Lung (tissue), 12 donors: ENCODE measurements around the gene HOXB7. TPM values are rescaled to one million over a fixed set of nuclear protein-coding genes. Genes with fewer than 3 reads are reported as not detected.

Experiments
- ATAC-seq: fragments of 200-7000 bp; cut with Tn5 transposase; one replicate; pipeline ENCODE4 v1.9.1; 2020; ENCODE audit warnings: moderate number of reproducible peaks; ENCODE audit not compliant: insufficient read depth, low FRiP score
- DNase-seq, 3 donors: peaks; one replicate each; pipeline ENCODE4 v3.0.0-alpha.2; 2013 to 2017
- H3K27ac ChIP-seq, 2 donors: one replicate each; pipeline ENCODE4 v1.5.1; 2013; ENCODE audit warnings: mild to moderate bottlenecking in 2 of 2, moderate library complexity in 2 of 2, control low read depth in 1 of 2, inconsistent platforms in 1 of 2, low read depth in 1 of 2, low read length in 1 of 2
- H3K27me3 ChIP-seq, 3 donors: one replicate each; pipeline ENCODE4 v1.5.1; 2013; ENCODE audit warnings: low read length in 2 of 3; ENCODE audit not compliant: control insufficient read depth in 3 of 3, insufficient read depth in 3 of 3
- H3K36me3 ChIP-seq, 4 donors: one replicate each; pipeline ENCODE4 v1.5.1; 2013; ENCODE audit warnings: low read length in 4 of 4, mild to moderate bottlenecking in 1 of 4, moderate library complexity in 1 of 4; ENCODE audit not compliant: control insufficient read depth in 4 of 4, insufficient read depth in 4 of 4
- H3K4me1 ChIP-seq, 5 donors: one replicate each; pipeline ENCODE4 v1.5.1; 2013; ENCODE audit warnings: low read length in 5 of 5, mild to moderate bottlenecking in 2 of 5, moderate library complexity in 1 of 5; ENCODE audit not compliant: control insufficient read depth in 5 of 5, insufficient read depth in 5 of 5
- H3K4me3 ChIP-seq: one replicate; pipeline ENCODE4 v1.5.1; 2013; ENCODE audit warnings: mild to moderate bottlenecking, control low read depth, moderate library complexity
- H3K9ac ChIP-seq, 2 donors: one replicate each; pipeline ENCODE4 v1.5.1; 2013; ENCODE audit warnings: low read length in 2 of 2, control low read depth in 1 of 2; ENCODE audit not compliant: insufficient read depth in 1 of 2
- H3K9me3 ChIP-seq, 4 donors: one replicate each; pipeline ENCODE4 v1.5.1; 2013; ENCODE audit warnings: low read length in 3 of 4, mild to moderate bottlenecking in 1 of 4, moderate library complexity in 1 of 4; ENCODE audit not compliant: control insufficient read depth in 4 of 4, insufficient read depth in 3 of 4
- CTCF ChIP-seq: IDR thresholded peaks from 2 replicates; pipeline ENCODE4 v1.5.1; 2012; ENCODE audit warnings: mild to moderate bottlenecking; ENCODE audit errors: control extremely low read depth, extremely low read depth
- WGBS, 2 donors: extraction: QIAGEN DNeasy Blood & Tissue Kit; methylation state at CpG; one replicate each; pipeline ENCODE4 v1.1.7; 2013; 5-methylcytosine and 5-hydroxymethylcytosine counted together
- polyA plus RNA-seq, 2 donors: library from polyadenylated mRNA; stranded (reverse); fragments of 200-250 nt; gene quantifications; one replicate each; pipeline ENCODE4 v1.2.1, GENCODE V29; 2013
- total RNA-seq, 2 donors: library from RNA; depleted of rRNA in 1 of 2; stranded (reverse); fragments of >200 nt in 1 of 2; gene quantifications; one replicate each; pipeline ENCODE4 v1.2.1, GENCODE V29; 2014 to 2021
- donor health status: control.
- donor health status: control.
- donor health status: Bipolar disorder and iron deficiency.
- donor health status: healthy.
- donor health status: DM: yes; HTN: yes; CAD: no.

HOXB7 gene
- total and polyA plus RNA-seq, 4 donors: 0.43 to 3.3 (median 2.3) TPM

GRCh38 chr17:48647963-48648245 is 37.1 kb upstream of the HOXB7 start:
- no peak for TF ChIP-seq CTCF
- ATAC-seq (no peak), DNase-seq (no peak)
- no peaks in the 10 kb centered on the region for H3K9me3 ChIP-seq
- no peaks in the 10 kb centered on the region for H3K4me1 ChIP-seq
- peaks cover 3 to 77% (median 67%) of the 10 kb centered on the region in 3 donors for H3K27me3 ChIP-seq
- WGBS, 2 donors: 55 to 77% methylated on average over 1 of the region's 1 CpG
- no peak overlapping the region for H3K4me3 ChIP-seq
- no peak overlapping the region for H3K27ac ChIP-seq
- H3K36me3 ChIP-seq: no peaks in the 10 kb centered on the region
- no peak overlapping the region for H3K9ac ChIP-seq

GRCh38 chr17:48647103-48647962 is 36.5 kb upstream of the HOXB7 start:
- no peak for ATAC-seq
- peaks cover 0 to 3% (median 0%) of the 10 kb centered on the region in 4 donors for H3K9me3 ChIP-seq
- no peak for DNase-seq
- H3K27me3 ChIP-seq: peaks cover 3 to 79% (median 73%) of the 10 kb centered on the region in 3 donors
- no peaks in the 10 kb centered on the region for H3K4me1 ChIP-seq
- H3K9ac ChIP-seq: peak overlapping the region in 1 of 2 donors; percentile 54
- 2 to 3% methylated on average over 27 to 30 of the region's 30 CpGs for WGBS, 2 donors
- no peak overlapping the region for H3K27ac ChIP-seq
- no peak overlapping the region for H3K4me3 ChIP-seq
- TF ChIP-seq CTCF: no peak
- H3K36me3 ChIP-seq: no peaks in the 10 kb centered on the region

- no peak overlapping the region for H3K9ac ChIP-seq
- no peaks in the 10 kb centered on the region for H3K36me3 ChIP-seq
- no peak for TF ChIP-seq CTCF
- peaks cover 0 to 3% (median 0%) of the 10 kb centered on the region in 4 donors for H3K9me3 ChIP-seq
- H3K27me3 ChIP-seq: peaks cover 3 to 85% (median 81%) of the 10 kb centered on the region in 3 donors
- DNase-seq (no peak), ATAC-seq (no peak)
- H3K4me3 ChIP-seq: no peak overlapping the region
- no peaks in the 10 kb centered on the region for H3K4me1 ChIP-seq
- H3K27ac ChIP-seq: no peak overlapping the region
- 4% methylated on average over 59 to 80 of the region's 80 CpGs for WGBS, 2 donors
Observed at GRCh38 chr17:48646183-48647102, 35.6 kb upstream of the HOXB7 start.
